OCI-LY7 (cell line): ENCODE data around the gene RNASET2.
A peak's percentile ranks its signal among the peaks of the same experiment; 100 is the strongest.

Experiments
- EZH2phosphoT487 ChIP-seq: fragments of 200-600 bp; sonication (generic); IDR thresholded peaks from 2 replicates; pipeline ENCODE4 v1.6.1; 2018; ENCODE audit warnings: low read depth, borderline replicate concordance, mild to moderate bottlenecking, mixed run types, antibody characterized with exemption, low read length, moderate library complexity, mixed read lengths
- TF ChIP-seq, protein P1 (sequence below): fragments of 200-600 bp; sonication (generic); conservative IDR thresholded peaks from 2 replicates; pipeline ENCODE4 v1.5.1; 2014; ENCODE audit warnings: mild to moderate bottlenecking, antibody characterized with exemption, low read length, moderate library complexity, mixed read lengths

DNA sequence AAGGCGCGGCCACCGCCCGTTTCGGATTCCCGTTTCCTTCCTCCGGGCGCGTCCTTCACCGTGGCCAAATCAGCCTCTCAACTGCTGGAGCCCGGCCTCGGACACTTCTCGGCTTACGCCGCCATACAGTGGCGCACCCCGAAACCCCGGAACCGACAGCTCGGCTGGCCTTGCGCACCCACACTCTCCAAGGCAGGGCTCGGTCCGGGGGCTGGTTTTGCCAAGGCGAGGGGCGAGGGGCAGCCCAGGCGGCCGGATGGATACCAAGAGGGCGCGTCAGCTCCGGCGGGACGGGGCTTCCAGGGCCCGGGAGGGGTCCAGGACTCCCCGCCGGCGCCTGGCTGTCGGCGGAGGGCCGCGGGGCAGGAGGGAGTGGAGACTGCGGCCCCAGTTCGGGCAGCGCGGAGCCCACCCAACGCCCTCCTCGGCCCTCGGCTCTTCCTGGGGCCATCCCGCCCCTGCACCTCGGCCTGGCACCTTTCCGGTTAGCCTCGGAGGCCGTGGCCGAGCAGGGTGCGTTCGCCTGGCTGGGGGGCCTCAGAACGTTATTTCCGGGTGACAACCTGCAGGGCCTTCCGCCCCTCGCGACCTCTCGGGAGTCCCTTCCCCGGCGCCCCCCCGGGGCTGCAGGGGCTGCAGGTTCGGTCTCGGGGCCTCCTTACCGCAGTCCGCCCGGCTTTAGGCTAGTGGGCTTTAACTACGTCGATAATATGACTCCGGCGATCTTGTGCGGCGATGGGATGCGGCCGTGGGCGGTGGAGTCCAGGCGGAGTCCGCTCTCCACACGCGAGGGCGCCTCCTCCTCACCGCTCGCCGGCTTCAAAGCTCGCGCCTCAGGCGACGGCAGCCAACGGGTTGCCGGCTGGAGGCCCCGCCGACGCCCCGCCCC lies 42.1 kb upstream of the RNASET2 start:
- TF ChIP-seq, protein P1, sequence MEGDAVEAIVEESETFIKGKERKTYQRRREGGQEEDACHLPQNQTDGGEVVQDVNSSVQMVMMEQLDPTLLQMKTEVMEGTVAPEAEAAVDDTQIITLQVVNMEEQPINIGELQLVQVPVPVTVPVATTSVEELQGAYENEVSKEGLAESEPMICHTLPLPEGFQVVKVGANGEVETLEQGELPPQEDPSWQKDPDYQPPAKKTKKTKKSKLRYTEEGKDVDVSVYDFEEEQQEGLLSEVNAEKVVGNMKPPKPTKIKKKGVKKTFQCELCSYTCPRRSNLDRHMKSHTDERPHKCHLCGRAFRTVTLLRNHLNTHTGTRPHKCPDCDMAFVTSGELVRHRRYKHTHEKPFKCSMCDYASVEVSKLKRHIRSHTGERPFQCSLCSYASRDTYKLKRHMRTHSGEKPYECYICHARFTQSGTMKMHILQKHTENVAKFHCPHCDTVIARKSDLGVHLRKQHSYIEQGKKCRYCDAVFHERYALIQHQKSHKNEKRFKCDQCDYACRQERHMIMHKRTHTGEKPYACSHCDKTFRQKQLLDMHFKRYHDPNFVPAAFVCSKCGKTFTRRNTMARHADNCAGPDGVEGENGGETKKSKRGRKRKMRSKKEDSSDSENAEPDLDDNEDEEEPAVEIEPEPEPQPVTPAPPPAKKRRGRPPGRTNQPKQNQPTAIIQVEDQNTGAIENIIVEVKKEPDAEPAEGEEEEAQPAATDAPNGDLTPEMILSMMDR: peak; percentile 38; the same call in 1 of the 2 replicates
- TF ChIP-seq EZH2phosphoT487: no peak
